Lower lobe of right lung (tissue), 2 donors: ENCODE results near the gene RBFOX1. TPM values are rescaled to one million over a fixed set of nuclear protein-coding genes. Genes with fewer than 3 reads are reported as not detected.

Experiments used
- ATAC-seq, 2 donors: fragments of 200-7000 bp; cut with Tn5 transposase; one replicate each; pipeline ENCODE4 v1.9.1; 2020 to 2022; ENCODE audit warnings: mild to moderate bottlenecking in 2 of 2, moderate library complexity in 2 of 2
- DNase-seq: peaks from one replicate; pipeline ENCODE4 v3.0.0-alpha.2; 2020
- H3K27ac ChIP-seq: fragments of 200-600 bp; one replicate; pipeline ENCODE4 v1.8.0; 2022
- H3K27me3 ChIP-seq: fragments of 200-600 bp; one replicate; pipeline ENCODE4 v1.8.0; 2022; ENCODE audit warnings: low read depth
- H3K36me3 ChIP-seq: fragments of 200-600 bp; one replicate; pipeline ENCODE4 v1.8.0; 2022; ENCODE audit warnings: mild to moderate bottlenecking
- H3K4me1 ChIP-seq: fragments of 200-600 bp; one replicate; pipeline ENCODE4 v1.8.0; 2022
- H3K4me3 ChIP-seq: fragments of 200-600 bp; one replicate; pipeline ENCODE4 v1.8.0; 2022; ENCODE audit warnings: mild to moderate bottlenecking
- H3K9me3 ChIP-seq: fragments of 200-600 bp; one replicate; pipeline ENCODE4 v1.8.0; 2022
- CTCF ChIP-seq: fragments of 200-600 bp; IDR thresholded peaks from one replicate; pipeline ENCODE4 v1.8.0; 2022; ENCODE audit warnings: antibody characterized with exemption, mild to moderate bottlenecking
- intact Hi-C: fragments of 100-400 bp; cut with DNase I; formaldehyde crosslinking; loops from one replicate; pipeline ENCODE4 v1.11.0; 2022
- total RNA-seq: library from RNA; stranded (reverse); fragmentation: NEBNext Ultra II Directional; extraction: Animal tissue kit (Norgen Biotek cat#: 25700); gene quantifications from one replicate; pipeline ENCODE4 v1.2.1, GENCODE V29; 2021
- donor health status: DM: no; HTN: yes; CAD: no; lungs with severe emphysema.

RBFOX1 gene
- total RNA-seq, 1 donor from 2014 or later, result not detected

GRCh38 chr16:7303052-7303610 is 29.5 kb upstream of the RBFOX1 start:
- Histone ChIP-seq H3K4me3 (no peak overlapping the region), H3K4me1 (no peaks in the 10 kb centered on the region), H3K27ac (no peak overlapping the region), H3K9me3 (no peaks in the 10 kb centered on the region), H3K36me3 (no peaks in the 10 kb centered on the region), H3K27me3 (peaks cover 36% of the 10 kb centered on the region)
- peak in 1 of 2 donors; percentile 27 for ATAC-seq
- no peak for DNase-seq
- intact Hi-C loops, result no loop called here
- TF ChIP-seq CTCF, result no peak

GRCh38 chr16:7303660-7304200 is 28.9 kb upstream of the RBFOX1 start:
- no peaks in the 10 kb centered on the region for H3K36me3 ChIP-seq
- DNase-seq (no peak), ATAC-seq (no peak)
- no peaks in the 10 kb centered on the region for H3K4me1 ChIP-seq
- peaks cover 36% of the 10 kb centered on the region for H3K27me3 ChIP-seq
- H3K4me3 ChIP-seq, result no peak overlapping the region
- no peak for TF ChIP-seq CTCF
- no peak overlapping the region for H3K27ac ChIP-seq
- no peaks in the 10 kb centered on the region for H3K9me3 ChIP-seq
- intact Hi-C loops, result no loop called here

- ATAC-seq, result no peak
- Histone ChIP-seq H3K27me3 (peaks cover 42% of the 10 kb centered on the region), H3K4me3 (no peak overlapping the region), H3K36me3 (no peaks in the 10 kb centered on the region), H3K9me3 (no peaks in the 10 kb centered on the region), H3K27ac (no peak overlapping the region), H3K4me1 (no peaks in the 10 kb centered on the region)
- TF ChIP-seq CTCF, result no peak
- no peak for DNase-seq
- intact Hi-C loops, result no loop called here
These were observed 28.4 kb upstream of the RBFOX1 start for GRCh38 chr16:7304279-7304678.

GRCh38 chr16:7304958-7305357 is 27.7 kb upstream of the RBFOX1 start:
- H3K36me3 ChIP-seq, result no peaks in the 10 kb centered on the region
- intact Hi-C loops, result no loop called here
- no peaks in the 10 kb centered on the region for H3K9me3 ChIP-seq
- H3K4me3 ChIP-seq, result no peak overlapping the region
- peaks cover 45% of the 10 kb centered on the region for H3K27me3 ChIP-seq
- no peak overlapping the region for H3K27ac ChIP-seq
- ATAC-seq (no peak), DNase-seq (no peak)
- H3K4me1 ChIP-seq, result no peaks in the 10 kb centered on the region
- no peak for TF ChIP-seq CTCF

GRCh38 chr16:7313170-7313569 is 19.5 kb upstream of the RBFOX1 start:
- H3K4me3 ChIP-seq, result no peak overlapping the region
- no peak for TF ChIP-seq CTCF
- no peaks in the 10 kb centered on the region for H3K4me1 ChIP-seq
- no peaks in the 10 kb centered on the region for H3K36me3 ChIP-seq
- H3K9me3 ChIP-seq, result no peaks in the 10 kb centered on the region
- intact Hi-C loops, result no loop called here
- ATAC-seq (no peak), DNase-seq (no peak)
- no peak overlapping the region for H3K27ac ChIP-seq
- H3K27me3 ChIP-seq, result peaks cover 11% of the 10 kb centered on the region
